ENCODE results near the gene ZNF236. TPM values are rescaled to one million over a fixed set of nuclear protein-coding genes. Genes with fewer than 3 reads are reported as not detected.

ZNF236 gene
- total RNA-seq, 1 donor from 2014 or later: 13.3 TPM

DNA sequence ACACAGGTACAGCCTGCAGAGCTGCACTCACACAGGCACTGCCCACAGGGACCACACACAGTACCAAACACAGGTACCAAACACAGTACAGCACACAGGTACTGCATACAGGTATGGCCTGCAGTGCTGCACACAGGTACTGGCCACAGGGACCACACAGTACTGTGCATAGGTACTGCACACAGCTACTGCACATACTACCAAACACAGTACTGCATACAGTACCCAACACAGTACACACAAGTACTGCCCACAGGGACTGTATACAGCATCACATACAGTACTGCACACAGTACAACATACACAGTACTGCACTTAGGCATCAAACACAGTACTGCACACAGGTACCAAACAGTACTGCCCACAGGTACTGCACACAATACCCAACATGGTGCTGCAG is 74.3 kb downstream of the ZNF236 start:
- H4K20me1 ChIP-seq (ENCODE audit: insufficient read depth, low read length): no peaks in the 10 kb centered on the region
- peaks cover 43% of the 10 kb centered on the region for H3K36me3 ChIP-seq (ENCODE audit: insufficient read depth, low read length)
- no peaks in the 10 kb centered on the region for H3K9me3 Mint-ChIP-seq (ENCODE audit: unreplicated experiment)
- no peak overlapping the region for H2AFZ ChIP-seq (ENCODE audit: low read depth, low read length)
- H3K27me3 Mint-ChIP-seq (ENCODE audit: low read depth, unreplicated experiment): no peaks in the 10 kb centered on the region
- peaks cover 4% of the 10 kb centered on the region for H3K9me3 ChIP-seq (ENCODE audit: insufficient read depth, low read depth, low read length)
- H3K4me1 Mint-ChIP-seq (ENCODE audit: low read depth, unreplicated experiment): no peaks in the 10 kb centered on the region
- no peak overlapping the region for H3K27ac ChIP-seq (ENCODE audit: low read depth, low read length)
- FAIRE-seq: no peak
- H3K27ac Mint-ChIP-seq (ENCODE audit: unreplicated experiment): no peak overlapping the region
- no peaks in the 10 kb centered on the region for H3K4me1 ChIP-seq (ENCODE audit: insufficient read depth, low read length)
- no peaks in the 10 kb centered on the region for H3K79me2 ChIP-seq (ENCODE audit: insufficient read depth, low read length)
- peaks cover 24% of the 10 kb centered on the region for H3K36me3 Mint-ChIP-seq (ENCODE audit: low read depth, unreplicated experiment)
- no peak overlapping the region for H3K9ac ChIP-seq (ENCODE audit: low read length)
- no peak overlapping the region for H3K4me3 Mint-ChIP-seq (ENCODE audit: unreplicated experiment)
- no peak overlapping the region for H3K4me2 ChIP-seq (ENCODE audit: low read length)
- H3K27me3 ChIP-seq (ENCODE audit: insufficient read depth, low read length): no peaks in the 10 kb centered on the region
- TF ChIP-seq, protein P1, sequence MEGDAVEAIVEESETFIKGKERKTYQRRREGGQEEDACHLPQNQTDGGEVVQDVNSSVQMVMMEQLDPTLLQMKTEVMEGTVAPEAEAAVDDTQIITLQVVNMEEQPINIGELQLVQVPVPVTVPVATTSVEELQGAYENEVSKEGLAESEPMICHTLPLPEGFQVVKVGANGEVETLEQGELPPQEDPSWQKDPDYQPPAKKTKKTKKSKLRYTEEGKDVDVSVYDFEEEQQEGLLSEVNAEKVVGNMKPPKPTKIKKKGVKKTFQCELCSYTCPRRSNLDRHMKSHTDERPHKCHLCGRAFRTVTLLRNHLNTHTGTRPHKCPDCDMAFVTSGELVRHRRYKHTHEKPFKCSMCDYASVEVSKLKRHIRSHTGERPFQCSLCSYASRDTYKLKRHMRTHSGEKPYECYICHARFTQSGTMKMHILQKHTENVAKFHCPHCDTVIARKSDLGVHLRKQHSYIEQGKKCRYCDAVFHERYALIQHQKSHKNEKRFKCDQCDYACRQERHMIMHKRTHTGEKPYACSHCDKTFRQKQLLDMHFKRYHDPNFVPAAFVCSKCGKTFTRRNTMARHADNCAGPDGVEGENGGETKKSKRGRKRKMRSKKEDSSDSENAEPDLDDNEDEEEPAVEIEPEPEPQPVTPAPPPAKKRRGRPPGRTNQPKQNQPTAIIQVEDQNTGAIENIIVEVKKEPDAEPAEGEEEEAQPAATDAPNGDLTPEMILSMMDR (IDR thresholded peaks at IDR 0.05; ENCODE audit: insufficient read depth, low read depth, low read length): no peak
- no peak for TF ChIP-seq EZH2 (IDR thresholded peaks at IDR 0.05; ENCODE audit: insufficient read depth, low read length)
- H3K4me3 ChIP-seq (ENCODE audit: insufficient read depth, low read depth, low read length): no peak overlapping the region
- DNase-seq (ENCODE audit: low read depth): no peak

DNA sequence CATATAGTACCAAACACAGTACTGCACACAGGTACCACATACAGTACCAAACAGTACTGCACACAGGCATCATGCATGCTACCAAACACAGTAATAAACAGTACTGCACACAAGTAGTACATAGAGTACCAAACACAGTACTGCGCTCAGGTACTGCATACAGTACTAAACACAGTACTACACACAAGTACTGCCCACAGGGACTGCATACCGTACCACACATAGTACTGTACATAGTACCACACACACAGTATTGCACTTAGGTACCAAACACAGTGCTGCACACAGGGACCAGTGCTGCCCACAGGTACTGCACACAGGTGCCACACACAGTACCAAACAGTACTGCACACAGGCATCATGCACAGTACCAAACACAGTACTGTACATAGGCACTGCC is 74.9 kb downstream of the ZNF236 start:
- Mint-ChIP-seq H3K27me3 (ENCODE audit: low read depth, unreplicated experiment) (no peaks in the 10 kb centered on the region), H3K4me1 (ENCODE audit: low read depth, unreplicated experiment) (no peaks in the 10 kb centered on the region), H3K27ac (ENCODE audit: unreplicated experiment) (no peak overlapping the region), H3K4me3 (ENCODE audit: unreplicated experiment) (no peak overlapping the region), H3K9me3 (ENCODE audit: unreplicated experiment) (no peaks in the 10 kb centered on the region), H3K36me3 (ENCODE audit: low read depth, unreplicated experiment) (peaks cover 26% of the 10 kb centered on the region)
- Histone ChIP-seq H3K4me3 (ENCODE audit: insufficient read depth, low read depth, low read length) (no peak overlapping the region), H3K4me2 (ENCODE audit: low read length) (no peak overlapping the region), H3K79me2 (ENCODE audit: insufficient read depth, low read length) (no peaks in the 10 kb centered on the region), H3K27ac (ENCODE audit: low read depth, low read length) (no peak overlapping the region), H3K36me3 (ENCODE audit: insufficient read depth, low read length) (peaks cover 46% of the 10 kb centered on the region), H3K27me3 (ENCODE audit: insufficient read depth, low read length) (no peaks in the 10 kb centered on the region), H2AFZ (ENCODE audit: low read depth, low read length) (no peak overlapping the region), H3K9ac (ENCODE audit: low read length) (no peak overlapping the region), H3K9me3 (ENCODE audit: insufficient read depth, low read depth, low read length) (peaks cover 4% of the 10 kb centered on the region), H4K20me1 (ENCODE audit: insufficient read depth, low read length) (no peaks in the 10 kb centered on the region), H3K4me1 (ENCODE audit: insufficient read depth, low read length) (no peaks in the 10 kb centered on the region)
- FAIRE-seq (no peak), DNase-seq (ENCODE audit: low read depth) (no peak)
- no peak for TF ChIP-seq EZH2 (IDR thresholded peaks at IDR 0.05; ENCODE audit: insufficient read depth, low read length)
- TF ChIP-seq, protein P1 (IDR thresholded peaks at IDR 0.05; ENCODE audit: insufficient read depth, low read depth, low read length): no peak

DNA sequence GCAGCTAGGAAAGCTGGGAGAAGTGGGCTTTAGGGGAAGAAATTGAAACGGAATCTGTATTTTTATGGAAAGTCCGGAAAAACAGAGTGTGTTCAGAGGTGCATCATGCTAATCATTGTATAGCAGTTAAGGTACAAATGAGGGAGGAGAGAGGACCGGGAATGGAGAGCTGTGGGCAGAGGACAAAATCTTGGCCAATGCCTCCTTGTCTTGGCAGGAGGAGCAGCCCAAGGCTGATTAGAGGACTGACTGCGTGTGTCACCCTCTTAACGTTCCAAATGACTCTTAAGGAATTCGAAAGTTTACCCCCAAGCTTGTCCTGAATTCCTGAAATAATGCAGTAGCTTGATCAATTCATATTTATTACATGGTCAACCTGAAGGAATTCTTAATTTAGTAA is 81.0 kb downstream of the ZNF236 start:
- DNase-seq (ENCODE audit: low read depth): no peak
- Histone ChIP-seq H3K9ac (ENCODE audit: low read length) (no peak overlapping the region), H3K27ac (ENCODE audit: low read depth, low read length) (no peak overlapping the region), H4K20me1 (ENCODE audit: insufficient read depth, low read length) (no peaks in the 10 kb centered on the region), H3K36me3 (ENCODE audit: insufficient read depth, low read length) (peaks cover 21% of the 10 kb centered on the region), H3K4me1 (ENCODE audit: insufficient read depth, low read length) (no peaks in the 10 kb centered on the region), H3K27me3 (ENCODE audit: insufficient read depth, low read length) (no peaks in the 10 kb centered on the region), H3K4me2 (ENCODE audit: low read length) (no peak overlapping the region), H3K4me3 (ENCODE audit: insufficient read depth, low read depth, low read length) (no peak overlapping the region), H3K79me2 (ENCODE audit: insufficient read depth, low read length) (no peaks in the 10 kb centered on the region), H2AFZ (ENCODE audit: low read depth, low read length) (no peak overlapping the region), H3K9me3 (ENCODE audit: insufficient read depth, low read depth, low read length) (no peaks in the 10 kb centered on the region)
- H3K4me3 Mint-ChIP-seq (ENCODE audit: unreplicated experiment): no peak overlapping the region
- H3K36me3 Mint-ChIP-seq (ENCODE audit: low read depth, unreplicated experiment): peaks cover 18% of the 10 kb centered on the region
- H3K9me3 Mint-ChIP-seq (ENCODE audit: unreplicated experiment): no peaks in the 10 kb centered on the region
- no peaks in the 10 kb centered on the region for H3K4me1 Mint-ChIP-seq (ENCODE audit: low read depth, unreplicated experiment)
- no peak for TF ChIP-seq EZH2 (IDR thresholded peaks at IDR 0.05; ENCODE audit: insufficient read depth, low read length)
- TF ChIP-seq, protein P1 (IDR thresholded peaks at IDR 0.05; ENCODE audit: insufficient read depth, low read depth, low read length): no peak
- no peak overlapping the region for H3K27ac Mint-ChIP-seq (ENCODE audit: unreplicated experiment)
- no peak for FAIRE-seq
- H3K27me3 Mint-ChIP-seq (ENCODE audit: low read depth, unreplicated experiment): no peaks in the 10 kb centered on the region
